NT2/D1 (cell line): ENCODE results near the gene AASS.

Experiments used
- SUZ12 ChIP-seq: IDR thresholded peaks from 2 replicates; pipeline ENCODE4 v1.6.1; 2011; ENCODE audit not compliant: insufficient read length, insufficient read depth; ENCODE audit errors: extremely low read depth
- YY1 ChIP-seq: IDR thresholded peaks from 2 replicates; pipeline ENCODE4 v1.6.1; 2011; ENCODE audit not compliant: insufficient read length, insufficient read depth
- ZNF274 ChIP-seq: IDR thresholded peaks from 2 replicates; pipeline ENCODE4 v1.6.1; 2011; ENCODE audit warnings: mild to moderate bottlenecking, low read depth, low read length

- TF ChIP-seq YY1 (no peak), ZNF274 (no peak), SUZ12 (no peak)
These were observed 108.2 kb downstream of the AASS start for GRCh38 chr7:122035876-122036275.
